ENCODE results near the gene VPS13D. TPM values are rescaled to one million over a fixed set of nuclear protein-coding genes. Genes with fewer than 3 reads are reported as not detected.

VPS13D gene
- total and polyA plus RNA-seq, 2 donors (not counting 3 experiments of a cell fraction or from before 2014, with no cell fraction given), result 13.6 to 48.5 TPM

DNA sequence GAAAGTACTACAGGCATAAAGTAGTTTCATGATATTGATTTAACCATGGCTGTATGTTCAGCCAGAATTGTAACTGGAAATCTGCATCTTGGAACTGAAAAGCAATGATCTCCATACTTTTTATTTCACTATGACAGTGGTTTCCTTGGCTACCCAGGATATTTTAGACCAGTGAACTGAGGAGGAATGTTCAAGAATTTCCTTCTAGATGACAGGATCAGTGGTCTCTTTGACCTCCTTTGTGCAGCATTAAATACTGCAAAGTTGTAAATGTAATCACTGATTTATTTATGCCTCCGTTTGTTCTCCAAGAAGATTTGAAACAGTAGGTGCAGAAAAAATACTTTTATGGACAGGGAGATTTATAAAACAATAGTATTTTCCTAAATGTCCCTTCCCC, 39.5 kb downstream of the VPS13D start:
- Histone ChIP-seq H3K27ac (ENCODE audit: insufficient read depth, low read depth, low read length) (no peak overlapping the region), H3K4me3 (replicated peaks in 1 of 3; ENCODE audit: insufficient read depth in 1 of 3, low read depth in 1 of 3, low read length in 3 of 3) (no peak overlapping the region), H3K36me3 (ENCODE audit: control insufficient read depth in 2 of 2, extremely low read depth in 1 of 2, insufficient read depth in 2 of 2, low read length in 2 of 2) (peaks cover 11 to 25% of the 10 kb centered on the region in 2 experiments), H3K9ac (replicated peaks; ENCODE audit: extremely low read depth, insufficient read depth, low read length) (no peak overlapping the region), H3K4me2 (ENCODE audit: insufficient read depth, low read length) (no peak overlapping the region), H3K4me1 (ENCODE audit: control insufficient read depth, extremely low read depth, insufficient read depth, low read length) (no peaks in the 10 kb centered on the region), H4K20me1 (replicated peaks; ENCODE audit: control insufficient read depth, extremely low read depth, insufficient read depth, low read length) (no peaks in the 10 kb centered on the region), H3K9me1 (replicated peaks; ENCODE audit: control insufficient read depth, extremely low read depth, insufficient read depth, low read length) (no peaks in the 10 kb centered on the region), H3K27me3 (ENCODE audit: control insufficient read depth in 2 of 2, insufficient read depth in 2 of 2, low read length in 2 of 2) (no peaks in the 10 kb centered on the region), H2AFZ (ENCODE audit: low read depth, low read length) (no peak overlapping the region), H3K79me2 (ENCODE audit: control insufficient read depth, insufficient read depth, low read length) (no peaks in the 10 kb centered on the region), H3K9me3 (replicated peaks; ENCODE audit: control insufficient read depth, insufficient read depth, low read length) (no peaks in the 10 kb centered on the region)
- no peak for DNase-seq (ENCODE audit: low read depth, low spot score)
- intact Hi-C loops (cut with micrococcal nuclease) (no loop called here), dilution Hi-C loops (cut with MboI; ENCODE audit: extremely low pct_ligation_motif_present, low sequenced_read_pairs) (no loop called here)
- POLR2A ChIA-PET, result no interaction called here
- FAIRE-seq, result no peak
- TF ChIP-seq, protein P1, sequence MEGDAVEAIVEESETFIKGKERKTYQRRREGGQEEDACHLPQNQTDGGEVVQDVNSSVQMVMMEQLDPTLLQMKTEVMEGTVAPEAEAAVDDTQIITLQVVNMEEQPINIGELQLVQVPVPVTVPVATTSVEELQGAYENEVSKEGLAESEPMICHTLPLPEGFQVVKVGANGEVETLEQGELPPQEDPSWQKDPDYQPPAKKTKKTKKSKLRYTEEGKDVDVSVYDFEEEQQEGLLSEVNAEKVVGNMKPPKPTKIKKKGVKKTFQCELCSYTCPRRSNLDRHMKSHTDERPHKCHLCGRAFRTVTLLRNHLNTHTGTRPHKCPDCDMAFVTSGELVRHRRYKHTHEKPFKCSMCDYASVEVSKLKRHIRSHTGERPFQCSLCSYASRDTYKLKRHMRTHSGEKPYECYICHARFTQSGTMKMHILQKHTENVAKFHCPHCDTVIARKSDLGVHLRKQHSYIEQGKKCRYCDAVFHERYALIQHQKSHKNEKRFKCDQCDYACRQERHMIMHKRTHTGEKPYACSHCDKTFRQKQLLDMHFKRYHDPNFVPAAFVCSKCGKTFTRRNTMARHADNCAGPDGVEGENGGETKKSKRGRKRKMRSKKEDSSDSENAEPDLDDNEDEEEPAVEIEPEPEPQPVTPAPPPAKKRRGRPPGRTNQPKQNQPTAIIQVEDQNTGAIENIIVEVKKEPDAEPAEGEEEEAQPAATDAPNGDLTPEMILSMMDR (IDR thresholded peaks at IDR 0.05; ENCODE audit: extremely low read depth in 1 of 2, insufficient read depth in 1 of 2, low read depth in 1 of 2, low read length in 2 of 2), result no peak
- TF ChIP-seq JUN (IDR thresholded peaks at IDR 0.05; ENCODE audit: borderline replicate concordance, insufficient read depth, insufficient read length, low read depth), result no peak
- no peak for TF ChIP-seq POLR2AphosphoS5 (IDR thresholded peaks at IDR 0.05; ENCODE audit: insufficient read depth, low read depth, low read length)
- TF ChIP-seq EZH2 (IDR thresholded peaks at IDR 0.05; ENCODE audit: borderline replicate concordance, low read depth, low read length, severe bottlenecking), result no peak
- TF ChIP-seq MYC (IDR thresholded peaks at IDR 0.05; ENCODE audit: low read depth, low read length), result no peak
- no peak for TF ChIP-seq POLR2A (IDR thresholded peaks at IDR 0.05; ENCODE audit: low read depth, low read length)
- TF ChIP-seq, protein P2, sequence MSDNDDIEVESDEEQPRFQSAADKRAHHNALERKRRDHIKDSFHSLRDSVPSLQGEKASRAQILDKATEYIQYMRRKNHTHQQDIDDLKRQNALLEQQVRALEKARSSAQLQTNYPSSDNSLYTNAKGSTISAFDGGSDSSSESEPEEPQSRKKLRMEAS (IDR thresholded peaks at IDR 0.05; ENCODE audit: insufficient read depth, insufficient read length), result no peak
- no peak for TF ChIP-seq FOS (IDR thresholded peaks at IDR 0.05; ENCODE audit: borderline replicate concordance, insufficient read depth, low read length)
- no peak for TF ChIP-seq GATA2 (IDR thresholded peaks at IDR 0.05; ENCODE audit: insufficient read depth, insufficient read length, low read depth, low read length)
- no TSS peak for BruUV-seq (replicated peaks)
- CTCF ChIA-PET, result no interaction called here

All from endothelial cell of umbilical vein (primary cell).